ENCODE data around the gene TDRD12.

DNA sequence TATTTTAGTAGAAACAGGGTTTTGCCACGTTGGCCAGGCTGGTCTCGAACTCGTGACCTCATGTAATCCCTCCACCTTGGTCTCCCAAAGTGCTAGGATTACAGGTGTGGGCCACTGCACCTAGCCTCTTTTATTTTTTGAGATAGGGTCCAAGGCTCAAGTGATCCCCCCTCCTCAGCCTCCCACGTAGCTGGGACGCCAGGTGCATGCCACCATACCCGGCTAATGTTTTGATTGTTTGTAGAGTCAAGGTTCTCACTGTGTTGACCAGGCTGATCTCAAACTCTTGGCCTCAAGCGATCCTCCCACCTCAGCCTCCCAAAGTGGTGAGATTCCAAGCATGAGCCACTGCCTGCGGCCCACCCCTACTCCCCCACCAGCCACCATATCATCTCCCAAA, 143.7 kb downstream of the TDRD12 start:
- TF ChIP-seq, protein P1, sequence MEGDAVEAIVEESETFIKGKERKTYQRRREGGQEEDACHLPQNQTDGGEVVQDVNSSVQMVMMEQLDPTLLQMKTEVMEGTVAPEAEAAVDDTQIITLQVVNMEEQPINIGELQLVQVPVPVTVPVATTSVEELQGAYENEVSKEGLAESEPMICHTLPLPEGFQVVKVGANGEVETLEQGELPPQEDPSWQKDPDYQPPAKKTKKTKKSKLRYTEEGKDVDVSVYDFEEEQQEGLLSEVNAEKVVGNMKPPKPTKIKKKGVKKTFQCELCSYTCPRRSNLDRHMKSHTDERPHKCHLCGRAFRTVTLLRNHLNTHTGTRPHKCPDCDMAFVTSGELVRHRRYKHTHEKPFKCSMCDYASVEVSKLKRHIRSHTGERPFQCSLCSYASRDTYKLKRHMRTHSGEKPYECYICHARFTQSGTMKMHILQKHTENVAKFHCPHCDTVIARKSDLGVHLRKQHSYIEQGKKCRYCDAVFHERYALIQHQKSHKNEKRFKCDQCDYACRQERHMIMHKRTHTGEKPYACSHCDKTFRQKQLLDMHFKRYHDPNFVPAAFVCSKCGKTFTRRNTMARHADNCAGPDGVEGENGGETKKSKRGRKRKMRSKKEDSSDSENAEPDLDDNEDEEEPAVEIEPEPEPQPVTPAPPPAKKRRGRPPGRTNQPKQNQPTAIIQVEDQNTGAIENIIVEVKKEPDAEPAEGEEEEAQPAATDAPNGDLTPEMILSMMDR (IDR thresholded peaks at IDR 0.05): no peak
- no peak for TF ChIP-seq EP300 (IDR thresholded peaks at IDR 0.05; ENCODE audit: low read depth)
